GM08714 (cell line): ENCODE measurements around the gene RBFOX1.
"Not testable (repeated sequence)": the region's sequence is repeated elsewhere in the genome, so short reads cannot be mapped to it uniquely, and the experiment has no call there.

Experiments
- H3K4me3 ChIP-seq: fragments of 200-500 bp; sonication (Bioruptor generic); 2 replicates; pipeline ENCODE4 v1.5.1; 2014; ENCODE audit warnings: mild to moderate bottlenecking, low read length, inconsistent platforms
- ZNF274 ChIP-seq: IDR thresholded peaks from 2 replicates; pipeline ENCODE4 v1.6.1; 2012; ENCODE audit warnings: mild to moderate bottlenecking, low read depth, low read length

Gene RBFOX1

DNA sequence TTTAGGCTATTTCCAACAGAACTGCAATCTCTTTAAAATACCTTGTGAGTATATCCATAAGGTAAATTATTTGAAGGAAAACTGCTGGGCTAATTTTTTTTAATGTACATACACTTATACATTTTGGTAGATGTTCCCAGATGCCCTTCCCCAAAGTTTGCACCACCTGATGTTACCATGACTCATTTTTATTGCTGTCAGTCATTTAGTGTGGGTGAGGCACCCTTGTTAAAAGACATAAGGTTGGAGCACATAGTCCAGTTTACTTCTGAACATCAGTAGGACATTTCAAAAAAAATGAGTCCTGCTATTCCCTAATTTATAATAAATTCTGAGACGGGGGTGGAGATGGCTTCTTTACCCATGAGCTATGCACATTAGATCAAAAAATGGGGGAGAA lies 138.6 kb downstream of the RBFOX1 start:
- no peak for TF ChIP-seq ZNF274
- no peak overlapping the region for H3K4me3 ChIP-seq

DNA sequence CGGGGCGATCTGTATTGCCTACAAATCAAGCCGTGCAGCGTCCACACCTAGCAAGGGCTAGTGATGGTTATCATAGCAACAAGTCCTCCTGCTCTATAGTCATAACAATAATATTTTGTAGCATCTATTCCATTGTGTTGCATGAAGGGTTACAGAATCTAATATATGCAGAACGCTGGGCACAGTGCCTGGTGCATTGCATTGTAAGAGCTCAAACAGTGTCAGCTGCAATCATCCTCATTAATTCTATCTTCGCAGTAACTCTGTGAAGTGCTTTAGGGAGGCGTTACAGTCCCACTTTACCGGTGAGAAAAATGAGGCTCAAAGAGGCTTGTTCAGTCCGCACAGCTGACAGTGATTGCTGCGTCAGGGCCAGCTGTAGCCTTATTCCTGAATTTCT lies 149.4 kb downstream of the RBFOX1 start:
- H3K4me3 ChIP-seq: no peak overlapping the region
- no peak for TF ChIP-seq ZNF274

DNA sequence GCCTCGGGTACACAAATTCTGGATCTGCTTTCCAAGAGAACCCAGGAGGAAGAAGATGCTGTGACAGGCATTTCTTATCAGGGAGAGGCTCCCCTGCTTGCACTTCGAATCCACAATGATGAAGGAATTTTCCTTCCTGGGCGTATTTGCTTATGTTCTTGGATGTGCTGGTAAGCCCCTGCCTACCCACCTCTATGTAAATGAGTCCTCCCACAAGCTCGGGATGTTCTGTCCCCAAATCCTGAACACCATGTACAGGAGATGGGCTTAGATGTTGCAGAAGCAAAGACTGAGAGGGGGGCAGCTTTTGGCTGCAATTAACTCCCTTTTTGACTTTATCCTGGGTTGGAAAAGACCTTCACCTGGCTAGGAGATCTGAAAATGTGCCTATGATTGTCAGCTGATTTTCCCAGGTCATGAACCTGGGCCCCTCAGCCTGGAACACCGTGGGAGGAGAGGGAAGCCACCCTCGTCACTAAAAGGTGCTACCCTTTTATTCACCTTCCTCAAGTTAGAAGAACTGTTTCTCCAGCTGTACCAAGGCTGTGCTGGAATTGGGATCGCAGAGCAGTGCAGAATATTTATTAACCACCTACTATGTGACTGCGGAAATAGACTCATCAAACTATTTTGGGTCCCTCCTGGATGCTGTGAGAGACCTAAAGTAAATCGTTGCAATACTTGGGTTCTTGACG lies 150.1 kb downstream of the RBFOX1 start:
- no peak for TF ChIP-seq ZNF274
- H3K4me3 ChIP-seq: no peak overlapping the region

DNA sequence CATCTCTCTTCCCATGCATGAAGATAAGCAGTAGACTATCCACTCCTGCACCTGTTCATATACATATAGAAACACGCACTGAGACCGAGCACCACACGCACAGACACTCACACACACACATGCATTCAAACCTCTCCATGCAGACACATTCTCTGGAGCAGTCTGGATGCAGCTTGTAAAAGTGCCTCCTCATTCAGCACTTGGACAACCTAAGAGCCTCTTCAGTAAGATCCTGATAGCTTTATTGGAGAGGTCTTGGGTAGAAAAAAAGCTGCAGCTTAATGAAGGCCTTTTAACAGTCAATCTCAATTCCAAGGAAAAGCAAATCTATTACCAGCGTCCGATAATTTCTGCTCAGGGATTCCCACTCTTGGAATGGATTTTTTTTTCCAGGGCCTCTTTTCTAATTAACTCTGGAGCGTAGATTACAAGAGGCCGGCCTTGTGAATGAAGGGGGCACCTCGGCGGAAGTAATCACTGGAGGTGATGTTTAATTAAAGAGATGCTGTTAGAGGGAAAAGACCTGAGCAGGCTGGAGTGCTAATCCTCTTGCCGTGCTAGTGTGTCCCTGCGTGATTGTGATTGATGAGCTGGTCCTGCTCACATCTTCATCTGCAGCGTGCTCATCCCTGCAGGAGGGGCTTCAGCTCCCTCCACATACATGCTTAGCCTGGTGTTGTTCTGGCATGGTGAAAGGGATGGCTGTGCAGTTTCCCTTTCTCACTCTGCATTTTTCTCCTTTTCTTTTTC lies 155.1 kb downstream of the RBFOX1 start:
- no peak overlapping the region for H3K4me3 ChIP-seq
- TF ChIP-seq ZNF274: no peak

DNA sequence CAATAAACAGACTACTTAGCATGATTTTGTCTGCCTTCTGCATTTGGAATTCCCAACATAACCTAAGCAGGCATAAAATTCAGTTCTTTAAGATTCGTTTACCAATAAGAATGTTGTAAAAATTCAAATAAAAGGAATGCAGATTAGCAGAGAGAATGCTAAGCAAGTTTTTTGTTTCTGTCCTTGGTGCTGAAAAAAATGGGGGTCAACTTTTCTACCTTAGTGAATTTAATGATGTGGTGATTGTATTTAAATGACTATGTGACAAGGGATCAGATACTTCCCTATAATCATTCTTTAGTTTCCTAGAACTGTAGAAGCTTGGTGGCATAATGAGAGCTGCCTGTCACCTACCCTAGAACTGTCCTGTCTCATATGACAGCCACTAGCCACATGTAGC lies 159.5 kb downstream of the RBFOX1 start:
- H3K4me3 ChIP-seq: no peak overlapping the region
- TF ChIP-seq ZNF274: no peak

DNA sequence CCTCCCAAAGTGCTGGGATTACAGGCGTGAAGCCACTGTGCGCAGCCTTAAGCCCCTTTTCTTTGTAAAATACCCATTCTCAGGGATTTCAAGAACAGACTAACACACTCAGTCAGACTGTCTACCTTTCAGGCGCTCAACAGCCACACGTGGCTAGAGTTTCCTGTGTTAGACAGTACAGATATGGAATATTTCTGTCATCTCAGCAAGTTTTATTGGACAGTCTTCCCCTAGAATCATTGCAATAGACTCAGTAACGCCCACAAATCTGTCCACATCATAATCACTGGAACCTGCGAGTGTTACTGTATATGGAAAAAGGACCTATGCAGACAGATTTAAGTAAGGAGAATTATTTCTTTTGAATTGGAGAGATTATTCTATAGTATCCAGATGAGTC lies 160.5 kb downstream of the RBFOX1 start:
- no peak for TF ChIP-seq ZNF274
- H3K4me3 ChIP-seq: no peak overlapping the region

DNA sequence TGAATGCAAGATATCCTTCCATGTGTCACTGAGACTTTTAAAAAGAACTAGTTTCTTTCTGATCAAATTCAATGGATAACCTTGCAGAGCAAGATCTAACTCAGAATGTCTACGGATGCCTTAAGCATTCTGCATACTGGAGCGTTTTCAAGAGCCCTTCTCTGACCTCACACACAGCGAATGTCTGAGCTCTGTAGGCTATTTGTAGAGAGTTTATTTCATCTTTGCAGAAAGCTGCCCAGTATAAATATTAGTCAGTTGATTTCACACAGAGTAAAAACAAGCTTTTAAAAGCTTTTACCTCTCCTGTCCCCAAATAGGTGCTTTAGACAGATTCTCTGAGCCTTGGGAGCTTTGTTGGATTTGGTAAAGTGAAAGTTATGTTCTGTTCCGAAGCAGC lies 165.0 kb downstream of the RBFOX1 start:
- TF ChIP-seq ZNF274: no peak
- no peak overlapping the region for H3K4me3 ChIP-seq

DNA sequence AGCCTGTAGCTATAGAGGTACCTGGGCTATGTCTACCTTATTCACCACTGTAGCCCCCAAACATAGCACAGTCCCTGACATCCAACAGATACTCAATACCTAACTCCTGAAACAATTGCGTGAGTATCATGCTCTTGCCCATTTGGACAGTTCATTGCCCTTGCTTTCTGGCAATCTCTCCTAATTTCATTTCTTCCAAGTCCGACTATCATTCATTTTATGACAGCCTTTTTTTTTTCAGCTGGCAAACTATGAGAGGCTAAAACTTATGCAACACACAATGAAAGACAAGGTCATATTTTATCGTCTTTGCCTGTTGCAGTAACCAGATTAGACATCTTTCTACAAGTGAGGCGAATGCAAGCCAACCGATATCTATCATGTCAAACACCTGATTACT lies 169.2 kb downstream of the RBFOX1 start:
- no peak for TF ChIP-seq ZNF274
- no peak overlapping the region for H3K4me3 ChIP-seq

DNA sequence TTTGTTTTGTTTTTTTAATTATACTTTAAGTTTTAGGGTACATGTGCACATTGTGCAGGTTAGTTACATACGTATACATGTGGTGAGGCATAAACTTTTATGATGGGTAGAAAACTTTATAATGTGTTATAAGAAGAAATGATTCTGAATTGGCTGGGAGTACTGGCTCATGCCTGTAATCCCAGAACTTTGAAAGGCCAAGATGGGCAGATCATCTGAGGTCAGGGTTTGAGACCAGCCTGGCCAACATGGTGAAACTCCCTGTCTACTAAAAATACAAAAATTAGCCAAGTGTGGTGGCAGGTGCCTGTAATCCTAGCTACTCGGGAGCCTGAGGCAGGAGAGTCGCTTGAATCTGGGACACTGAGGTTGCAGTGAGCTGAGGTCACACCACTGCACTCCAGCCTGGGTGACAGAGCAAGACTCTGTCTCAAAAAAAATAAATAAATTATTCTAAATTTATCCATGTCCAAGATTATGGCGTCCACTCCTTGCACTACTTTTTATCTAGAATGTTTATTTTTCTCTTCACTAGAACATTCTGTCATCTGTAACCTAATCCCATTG lies 170.0 kb downstream of the RBFOX1 start:
- H3K4me3 ChIP-seq: not testable (repeated sequence)

DNA sequence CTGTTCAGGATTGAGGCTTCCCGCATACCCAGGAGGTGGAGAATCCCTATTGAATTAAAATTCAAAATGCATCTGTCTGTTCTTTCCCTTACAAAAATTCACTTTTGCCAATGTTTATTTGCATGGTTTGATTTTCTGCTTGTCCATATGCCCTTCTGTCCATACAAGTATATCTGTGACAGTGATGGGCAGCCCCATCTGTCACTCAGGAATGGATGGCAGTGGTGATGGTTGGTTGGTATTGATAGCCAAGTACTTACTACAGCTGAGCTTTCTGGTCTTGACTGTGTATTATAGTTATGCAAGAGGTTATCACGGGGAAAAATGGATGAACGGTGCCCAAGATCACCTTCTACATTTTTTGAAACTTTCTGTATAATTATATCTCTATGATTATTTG lies 171.0 kb downstream of the RBFOX1 start:
- TF ChIP-seq ZNF274: no peak
- no peak overlapping the region for H3K4me3 ChIP-seq

DNA sequence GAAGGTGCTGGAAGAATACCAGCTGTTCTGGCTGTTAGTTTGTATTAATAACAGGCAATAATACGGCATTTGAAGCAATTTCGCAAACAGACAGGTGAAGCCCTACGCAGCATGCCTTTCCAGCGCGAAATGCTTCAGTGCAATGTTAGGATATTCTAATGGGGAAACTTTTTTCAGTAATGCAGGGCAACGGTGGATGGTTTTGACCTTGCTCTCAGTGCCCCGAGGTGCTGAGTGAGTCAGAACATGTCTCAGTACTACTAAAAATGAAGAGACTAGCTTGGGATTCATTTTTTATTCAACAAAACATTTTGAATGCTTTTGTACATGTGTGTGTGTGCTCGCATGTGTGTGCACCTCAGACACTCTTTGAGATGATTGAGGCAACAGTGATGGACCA lies 172.2 kb downstream of the RBFOX1 start:
- H3K4me3 ChIP-seq: no peak overlapping the region
- no peak for TF ChIP-seq ZNF274

DNA sequence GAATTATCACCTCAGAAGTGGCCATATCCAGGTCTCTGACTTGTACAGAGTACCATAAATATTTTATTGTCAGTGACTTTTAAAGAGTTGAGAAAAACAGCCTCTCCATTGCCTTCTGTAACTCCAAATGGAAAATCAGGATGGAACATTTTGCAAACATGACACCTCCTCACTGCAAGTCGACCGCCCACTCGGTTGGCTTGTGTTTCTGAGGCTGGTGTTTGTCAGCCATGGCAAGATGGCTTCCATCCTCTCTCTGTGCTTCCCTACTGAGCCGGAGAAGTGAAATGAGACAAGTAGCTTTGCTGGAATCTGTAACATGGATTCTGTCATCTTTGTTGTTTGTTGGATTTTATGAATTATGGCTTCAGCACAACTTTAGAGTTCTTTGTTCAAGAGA lies 172.8 kb downstream of the RBFOX1 start:
- TF ChIP-seq ZNF274: no peak
- no peak overlapping the region for H3K4me3 ChIP-seq

DNA sequence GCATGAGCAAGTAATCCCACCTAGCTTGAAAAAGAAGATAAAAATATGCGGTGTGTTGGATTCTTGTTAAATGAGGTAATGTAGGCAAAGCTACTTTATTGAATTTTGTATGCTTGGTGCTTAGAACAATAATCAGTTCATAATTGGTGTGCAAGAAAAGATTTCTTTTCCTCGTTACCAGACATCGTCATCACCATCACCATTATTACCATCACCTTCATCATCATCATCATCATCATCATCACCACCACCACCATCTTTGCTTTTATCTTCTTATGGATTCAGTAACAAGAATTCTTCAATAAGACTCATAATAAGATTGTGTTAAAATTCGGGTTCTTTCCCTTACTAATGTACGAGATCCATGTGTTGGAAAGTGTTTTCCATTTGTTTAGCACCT lies 173.7 kb downstream of the RBFOX1 start:
- TF ChIP-seq ZNF274: no peak
- H3K4me3 ChIP-seq: no peak overlapping the region

DNA sequence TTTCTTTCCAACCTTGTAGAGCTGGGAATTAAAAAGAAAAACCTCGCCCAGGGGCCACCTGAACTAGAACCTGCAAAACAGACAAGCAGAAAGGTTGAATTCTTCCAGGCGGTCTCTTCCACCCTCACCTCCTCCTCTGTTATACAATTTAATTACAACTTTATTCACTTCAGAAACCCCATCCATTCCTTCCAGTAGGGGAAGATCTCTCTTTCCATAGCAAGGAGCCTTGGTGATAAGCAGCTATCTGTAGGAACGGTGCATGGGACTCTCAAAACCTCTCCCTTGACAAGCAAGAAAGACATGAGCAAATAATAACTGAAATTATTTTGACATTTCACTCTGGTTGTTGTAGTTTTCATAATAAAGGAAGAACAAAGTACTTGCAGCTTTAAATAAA lies 176.0 kb downstream of the RBFOX1 start:
- no peak for TF ChIP-seq ZNF274
- H3K4me3 ChIP-seq: no peak overlapping the region

DNA sequence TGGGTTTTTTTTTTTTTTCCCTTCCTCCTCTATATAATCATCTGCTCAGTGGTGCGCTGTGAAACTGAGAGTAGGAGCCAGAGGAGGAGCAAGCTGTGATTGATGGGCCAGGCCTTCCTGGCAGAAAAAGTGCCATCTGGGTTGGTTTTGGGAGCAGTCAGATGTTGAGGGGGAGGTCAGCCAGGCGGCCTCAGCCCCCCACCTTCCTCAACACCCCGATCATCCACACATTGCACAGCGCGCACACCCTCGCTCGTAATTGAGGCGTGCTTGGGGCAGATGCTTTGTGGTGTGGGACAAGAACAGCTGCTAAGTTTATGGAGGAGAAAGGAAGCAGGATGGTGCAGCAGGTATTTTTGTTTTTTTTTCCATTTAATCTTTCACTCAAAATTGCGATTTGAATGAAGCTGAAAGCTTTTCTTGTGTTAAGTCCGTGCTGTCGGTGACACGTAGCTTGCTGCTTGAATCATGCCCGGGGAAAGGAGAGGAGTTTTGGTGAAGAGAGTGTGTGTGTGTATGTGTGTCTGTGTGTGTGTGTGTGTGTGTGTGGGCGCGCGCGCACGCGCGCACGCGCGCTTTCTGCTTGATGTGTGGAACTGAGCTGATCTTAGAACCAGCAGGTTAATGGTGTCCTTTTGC lies 177.4 kb downstream of the RBFOX1 start:
- no peak for TF ChIP-seq ZNF274
- no peak overlapping the region for H3K4me3 ChIP-seq
